Body of pancreas (tissue), 4 donors: ENCODE data around the gene ANKRD33B. TPM values are rescaled to one million over a fixed set of nuclear protein-coding genes. Genes with fewer than 3 reads are reported as not detected.

Source experiments
- ATAC-seq: fragments of 150-250 bp; one replicate; pipeline ENCODE4 v1.9.1; 2016
- DNase-seq, 4 donors: peaks; one replicate each; pipeline ENCODE4 v3.0.0-alpha.2; 2019
- H3K27ac ChIP-seq, 4 donors: fragments of 200-600 bp; sonication (generic); 1 replicate in 3 of 4; 2 replicates in 1 of 4; pipeline versions ENCODE4 v1.5.1 to v1.6.1; 2016 to 2019; ENCODE audit warnings: mild to moderate bottlenecking in 1 of 4, mixed read lengths in 1 of 4, moderate library complexity in 1 of 4
- H3K27me3 ChIP-seq, 2 donors: fragments of 200-600 bp; sonication (generic); one replicate each; pipeline ENCODE4 v1.6.0; 2016; ENCODE audit warnings: mild to moderate bottlenecking in 1 of 2
- H3K36me3 ChIP-seq, 2 donors: fragments of 200-600 bp; sonication (generic); replicated peaks in 1 of 2; 2 replicates each; pipeline ENCODE4 v1.5.1; 2016; ENCODE audit warnings: low read depth in 2 of 2; ENCODE audit not compliant: insufficient read depth in 1 of 2
- H3K4me1 ChIP-seq: fragments of 200-600 bp; sonication (generic); one replicate; pipeline ENCODE4 v1.6.0; 2016
- H3K4me3 ChIP-seq, 2 donors: fragments of 200-600 bp; sonication (generic); 1 replicate in 1 of 2; 2 replicates in 1 of 2; pipeline ENCODE4 v1.5.1; 2016 to 2019
- H3K9me3 ChIP-seq, 3 donors: fragments of 200-600 bp; sonication (generic); 1 replicate in 2 of 3; 2 replicates in 1 of 3; pipeline ENCODE4 v1.5.1; 2016
- POLR2A ChIP-seq, 3 donors: fragments of 450-650 bp; IDR thresholded peaks; one replicate each; pipeline ENCODE4 v1.6.1; 2016; ENCODE audit warnings: antibody characterized with exemption in 3 of 3, mild to moderate bottlenecking in 2 of 3
- WGBS, 2 donors: methylation state at CpG; one replicate each; pipeline ENCODE4 v1.1.5; 2017; 5-methylcytosine and 5-hydroxymethylcytosine counted together
- intact Hi-C: fragments of 100-400 bp; cut with DNase I; formaldehyde crosslinking; loops from one replicate; pipeline ENCODE4 v1.15.1; 2023
- total RNA-seq, 2 donors: library from RNA; depleted of rRNA; stranded (reverse); fragments of >200 nt; gene quantifications; one replicate each; pipeline ENCODE4 v1.1.0, GENCODE V29; 2016
- TF ChIP-seq, protein P1 (sequence below), 7 experiments: fragments of 450-650 bp in 4 of 7; fragments of 200-600 bp in 3 of 7; sonication (generic) in 3 of 7; IDR thresholded peaks; one replicate each; pipeline ENCODE4 v1.5.1; 2016 to 2019; ENCODE audit warnings: antibody characterized with exemption in 7 of 7

The ANKRD33B gene
- total RNA-seq, 2 donors from 2014 or later, result 2.3 to 3.9 TPM

DNA sequence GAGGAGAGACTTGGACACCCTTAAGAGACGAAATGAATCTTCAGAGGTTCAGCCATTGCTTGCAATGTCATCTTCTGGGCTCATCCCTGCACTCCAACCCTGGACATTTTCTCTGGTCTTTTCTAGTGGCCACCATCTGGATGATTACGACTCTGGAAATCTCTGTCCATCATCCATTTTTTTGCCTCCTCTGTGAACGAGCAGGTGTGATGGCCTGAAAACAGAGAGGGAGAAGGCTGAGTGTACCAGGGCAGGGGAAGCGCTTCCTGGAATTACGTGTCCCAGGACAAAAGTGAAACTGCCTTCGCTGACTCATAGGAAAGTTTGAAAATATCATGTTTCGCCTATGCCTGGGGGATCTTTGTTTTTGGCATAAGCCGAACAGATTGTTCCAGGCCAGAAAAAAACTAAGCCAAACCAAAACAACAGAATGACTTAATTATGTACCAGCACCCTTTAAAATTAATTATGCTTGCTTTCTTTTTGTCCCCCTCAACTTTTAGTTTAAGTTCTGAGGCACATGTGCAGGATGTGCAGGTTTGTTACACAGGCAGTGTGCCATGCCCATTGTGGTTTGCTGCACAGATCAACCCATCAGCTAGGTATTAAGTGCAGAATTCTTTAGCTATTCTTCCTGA is 31.9 kb downstream of the ANKRD33B start:
- DNase-seq (peak; percentile 22 to 40 (median 29)), ATAC-seq (peak; percentile 90)
- Histone ChIP-seq H3K4me3 (no peak overlapping the region), H3K36me3 (no peaks in the 10 kb centered on the region), H3K27ac (peak overlapping the region; percentile 37 to 69 (median 48)), H3K9me3 (no peaks in the 10 kb centered on the region), H3K4me1 (no peaks in the 10 kb centered on the region), H3K27me3 (no peaks in the 10 kb centered on the region)
- 31 to 40% methylated on average over 8 of the region's 8 CpGs for WGBS, 2 donors
- TF ChIP-seq, protein P1, sequence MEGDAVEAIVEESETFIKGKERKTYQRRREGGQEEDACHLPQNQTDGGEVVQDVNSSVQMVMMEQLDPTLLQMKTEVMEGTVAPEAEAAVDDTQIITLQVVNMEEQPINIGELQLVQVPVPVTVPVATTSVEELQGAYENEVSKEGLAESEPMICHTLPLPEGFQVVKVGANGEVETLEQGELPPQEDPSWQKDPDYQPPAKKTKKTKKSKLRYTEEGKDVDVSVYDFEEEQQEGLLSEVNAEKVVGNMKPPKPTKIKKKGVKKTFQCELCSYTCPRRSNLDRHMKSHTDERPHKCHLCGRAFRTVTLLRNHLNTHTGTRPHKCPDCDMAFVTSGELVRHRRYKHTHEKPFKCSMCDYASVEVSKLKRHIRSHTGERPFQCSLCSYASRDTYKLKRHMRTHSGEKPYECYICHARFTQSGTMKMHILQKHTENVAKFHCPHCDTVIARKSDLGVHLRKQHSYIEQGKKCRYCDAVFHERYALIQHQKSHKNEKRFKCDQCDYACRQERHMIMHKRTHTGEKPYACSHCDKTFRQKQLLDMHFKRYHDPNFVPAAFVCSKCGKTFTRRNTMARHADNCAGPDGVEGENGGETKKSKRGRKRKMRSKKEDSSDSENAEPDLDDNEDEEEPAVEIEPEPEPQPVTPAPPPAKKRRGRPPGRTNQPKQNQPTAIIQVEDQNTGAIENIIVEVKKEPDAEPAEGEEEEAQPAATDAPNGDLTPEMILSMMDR (IDR thresholded peaks at IDR 0.05), result no peak
- no peak for TF ChIP-seq POLR2A (IDR thresholded peaks at IDR 0.05)
- intact Hi-C loops, result no loop called here

DNA sequence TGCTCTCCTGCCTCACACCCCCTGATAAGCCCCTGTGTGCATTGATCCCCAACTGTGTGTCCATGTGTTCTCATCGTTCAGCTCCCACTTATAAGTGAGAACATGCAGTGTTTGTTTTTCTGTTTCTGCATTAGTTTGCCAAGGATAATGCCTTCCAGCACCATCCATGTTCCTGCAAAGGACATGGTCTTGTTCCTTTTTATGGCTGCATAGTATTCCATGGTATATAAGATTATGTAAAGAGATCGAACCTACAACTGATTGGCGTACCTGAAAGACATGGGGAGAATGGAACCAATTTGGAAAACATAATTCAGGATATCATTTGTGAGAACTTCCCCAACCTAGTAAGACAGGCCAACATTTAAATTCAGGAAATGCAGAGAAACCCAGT is 32.4 kb downstream of the ANKRD33B start:
- ATAC-seq (no peak), DNase-seq (no peak)
- Histone ChIP-seq H3K27me3 (no peaks in the 10 kb centered on the region), H3K27ac (peak overlapping the region; percentile 37 to 69 (median 48)), H3K4me1 (peaks cover 4% of the 10 kb centered on the region), H3K4me3 (no peak overlapping the region), H3K36me3 (no peaks in the 10 kb centered on the region), H3K9me3 (no peaks in the 10 kb centered on the region)
- TF ChIP-seq POLR2A (IDR thresholded peaks at IDR 0.05), result no peak
- TF ChIP-seq, protein P1 (IDR thresholded peaks at IDR 0.05), result no peak
- 82 to 92% methylated on average over 3 of the region's 3 CpGs for WGBS, 2 donors
- intact Hi-C loops, result no loop called here

DNA sequence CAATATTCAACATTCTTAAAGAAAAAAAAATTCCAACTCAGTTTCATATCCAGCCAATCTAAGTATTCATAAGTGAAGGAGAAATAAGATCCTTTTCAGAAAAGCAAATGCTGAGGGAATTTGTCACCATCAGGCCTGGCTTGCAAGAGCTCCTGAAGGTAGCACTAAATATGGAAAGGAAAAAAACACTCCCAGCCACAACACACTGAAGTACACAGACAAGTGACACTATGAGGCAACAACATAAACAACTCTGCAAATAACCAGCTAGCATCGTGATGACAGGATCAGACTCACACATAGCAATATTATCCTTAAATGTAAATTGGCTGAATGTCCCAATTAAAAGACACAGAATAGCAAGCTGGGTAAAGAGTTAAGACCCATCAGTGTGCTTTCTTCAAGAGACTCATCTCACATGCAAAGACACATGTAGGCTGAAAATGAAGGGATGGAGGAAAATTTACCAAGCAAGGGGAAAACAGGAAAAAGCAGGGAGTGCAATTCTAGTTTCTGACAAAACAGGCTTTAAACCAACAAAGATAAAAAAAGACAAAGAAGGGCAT is 33.1 kb downstream of the ANKRD33B start:
- TF ChIP-seq, protein P1 (IDR thresholded peaks at IDR 0.05), result no peak
- no peak for TF ChIP-seq POLR2A (IDR thresholded peaks at IDR 0.05)

GRCh38 chr5:10599113-10599512 is 35.2 kb downstream of the ANKRD33B start:
- no peak for ATAC-seq
- intact Hi-C loops, result no loop called here

More for the DNA sequence above, 33.1 kb downstream of the ANKRD33B start:
- Histone ChIP-seq H3K4me1 (peaks cover 11% of the 10 kb centered on the region), H3K4me3 (no peak overlapping the region), H3K27me3 (no peaks in the 10 kb centered on the region), H3K9me3 (no peaks in the 10 kb centered on the region), H3K27ac (no peak overlapping the region), H3K36me3 (no peaks in the 10 kb centered on the region)
- WGBS, 2 donors, result 60 to 86% methylated on average over 1 of the region's 1 CpG
- intact Hi-C loops, result no loop called here
- DNase-seq (no peak), ATAC-seq (no peak)

More at GRCh38 chr5:10599113-10599512, 35.2 kb downstream of the ANKRD33B start:
- no peaks in the 10 kb centered on the region for H3K36me3 ChIP-seq
- no peak overlapping the region for H3K4me3 ChIP-seq
- peaks cover 14% of the 10 kb centered on the region for H3K4me1 ChIP-seq
- no peaks in the 10 kb centered on the region for H3K27me3 ChIP-seq
- no peak overlapping the region for H3K27ac ChIP-seq
- 90 to 92% methylated on average over 1 of the region's 1 CpG for WGBS, 2 donors
- no peaks in the 10 kb centered on the region for H3K9me3 ChIP-seq
- no peak for TF ChIP-seq POLR2A (IDR thresholded peaks at IDR 0.05)
- TF ChIP-seq, protein P1 (IDR thresholded peaks at IDR 0.05), result no peak
- no peak for DNase-seq
